Lower lobe of right lung (tissue), 2 donors: ENCODE measurements around the gene AGR3. TPM values are rescaled to one million over a fixed set of nuclear protein-coding genes. Genes with fewer than 3 reads are reported as not detected.

Source experiments
- ATAC-seq, 2 donors: fragments of 200-7000 bp; cut with Tn5 transposase; one replicate each; pipeline ENCODE4 v1.9.1; 2020 to 2022; ENCODE audit warnings: mild to moderate bottlenecking in 2 of 2, moderate library complexity in 2 of 2
- DNase-seq: peaks from one replicate; pipeline ENCODE4 v3.0.0-alpha.2; 2020
- H3K27ac ChIP-seq: fragments of 200-600 bp; one replicate; pipeline ENCODE4 v1.8.0; 2022
- H3K27me3 ChIP-seq: fragments of 200-600 bp; one replicate; pipeline ENCODE4 v1.8.0; 2022; ENCODE audit warnings: low read depth
- H3K36me3 ChIP-seq: fragments of 200-600 bp; one replicate; pipeline ENCODE4 v1.8.0; 2022; ENCODE audit warnings: mild to moderate bottlenecking
- H3K4me1 ChIP-seq: fragments of 200-600 bp; one replicate; pipeline ENCODE4 v1.8.0; 2022
- H3K4me3 ChIP-seq: fragments of 200-600 bp; one replicate; pipeline ENCODE4 v1.8.0; 2022; ENCODE audit warnings: mild to moderate bottlenecking
- H3K9me3 ChIP-seq: fragments of 200-600 bp; one replicate; pipeline ENCODE4 v1.8.0; 2022
- intact Hi-C: fragments of 100-400 bp; cut with DNase I; formaldehyde crosslinking; loops from one replicate; pipeline ENCODE4 v1.11.0; 2022
- total RNA-seq: library from RNA; stranded (reverse); fragmentation: NEBNext Ultra II Directional; extraction: Animal tissue kit (Norgen Biotek cat#: 25700); gene quantifications from one replicate; pipeline ENCODE4 v1.2.1, GENCODE V29; 2021
- TF ChIP-seq, protein P1 (sequence below): fragments of 200-600 bp; IDR thresholded peaks from one replicate; pipeline ENCODE4 v1.8.0; 2022; ENCODE audit warnings: antibody characterized with exemption, mild to moderate bottlenecking
- donor health status: DM: no; HTN: yes; CAD: no; lungs with severe emphysema.

Gene AGR3
- total RNA-seq, 1 donor from 2014 or later = 105 TPM

DNA sequence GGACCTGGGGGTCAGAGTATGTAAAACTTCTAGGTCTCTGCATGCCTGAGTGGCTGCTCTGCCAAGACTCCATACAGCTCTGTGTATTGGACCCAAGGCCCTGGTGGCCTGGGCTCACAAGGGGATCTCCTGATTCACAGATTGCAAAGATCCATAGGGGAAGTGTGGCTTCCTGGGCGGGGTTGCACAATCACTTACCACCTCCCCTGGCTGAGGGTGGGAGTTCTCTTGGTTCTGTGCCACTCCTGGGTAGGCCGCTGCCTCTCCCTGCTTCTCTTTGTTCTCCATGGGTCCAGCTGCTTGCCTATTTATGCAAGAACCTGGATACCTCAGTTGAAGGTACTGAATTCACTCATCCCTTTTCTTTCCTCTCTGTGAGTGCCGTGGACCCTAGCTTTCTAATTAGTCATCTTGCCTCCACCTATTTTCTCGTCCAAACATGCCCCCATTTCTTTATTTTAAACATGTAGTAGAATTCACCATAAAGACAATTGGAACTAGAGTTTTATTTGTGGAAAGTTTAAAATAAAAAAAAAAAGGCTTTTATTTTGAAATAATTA, 18.5 kb upstream of the AGR3 start:
- DNase-seq = no peak
- no peak for ATAC-seq
- intact Hi-C loops = no loop called here
- Histone ChIP-seq H3K36me3 (no peaks in the 10 kb centered on the region), H3K27ac (no peak overlapping the region), H3K4me1 (no peaks in the 10 kb centered on the region), H3K27me3 (no peaks in the 10 kb centered on the region), H3K4me3 (no peak overlapping the region), H3K9me3 (no peaks in the 10 kb centered on the region)
- TF ChIP-seq, protein P1, sequence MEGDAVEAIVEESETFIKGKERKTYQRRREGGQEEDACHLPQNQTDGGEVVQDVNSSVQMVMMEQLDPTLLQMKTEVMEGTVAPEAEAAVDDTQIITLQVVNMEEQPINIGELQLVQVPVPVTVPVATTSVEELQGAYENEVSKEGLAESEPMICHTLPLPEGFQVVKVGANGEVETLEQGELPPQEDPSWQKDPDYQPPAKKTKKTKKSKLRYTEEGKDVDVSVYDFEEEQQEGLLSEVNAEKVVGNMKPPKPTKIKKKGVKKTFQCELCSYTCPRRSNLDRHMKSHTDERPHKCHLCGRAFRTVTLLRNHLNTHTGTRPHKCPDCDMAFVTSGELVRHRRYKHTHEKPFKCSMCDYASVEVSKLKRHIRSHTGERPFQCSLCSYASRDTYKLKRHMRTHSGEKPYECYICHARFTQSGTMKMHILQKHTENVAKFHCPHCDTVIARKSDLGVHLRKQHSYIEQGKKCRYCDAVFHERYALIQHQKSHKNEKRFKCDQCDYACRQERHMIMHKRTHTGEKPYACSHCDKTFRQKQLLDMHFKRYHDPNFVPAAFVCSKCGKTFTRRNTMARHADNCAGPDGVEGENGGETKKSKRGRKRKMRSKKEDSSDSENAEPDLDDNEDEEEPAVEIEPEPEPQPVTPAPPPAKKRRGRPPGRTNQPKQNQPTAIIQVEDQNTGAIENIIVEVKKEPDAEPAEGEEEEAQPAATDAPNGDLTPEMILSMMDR = no peak

- Histone ChIP-seq H3K27ac (no peak overlapping the region), H3K27me3 (no peaks in the 10 kb centered on the region), H3K4me3 (no peak overlapping the region), H3K36me3 (no peaks in the 10 kb centered on the region), H3K4me1 (peaks cover 3% of the 10 kb centered on the region), H3K9me3 (no peaks in the 10 kb centered on the region)
- ATAC-seq (peak in 1 of 2 donors; percentile 70), DNase-seq (no peak)
- TF ChIP-seq, protein P1 = no peak
- intact Hi-C loops = no loop called here
Observed at GRCh38 chr7:16891874-16892643, 10.3 kb upstream of the AGR3 start.

- Histone ChIP-seq H3K4me3 (no peak overlapping the region), H3K27me3 (no peaks in the 10 kb centered on the region), H3K9me3 (no peaks in the 10 kb centered on the region), H3K4me1 (peaks cover 3% of the 10 kb centered on the region), H3K36me3 (no peaks in the 10 kb centered on the region), H3K27ac (no peak overlapping the region)
- TF ChIP-seq, protein P1 = peak; percentile 64
- intact Hi-C loops = no loop called here
- no peak for DNase-seq
- peak; percentile 84 to 97 for ATAC-seq
Observed at GRCh38 chr7:16891338-16891737, 9.6 kb upstream of the AGR3 start.

DNA sequence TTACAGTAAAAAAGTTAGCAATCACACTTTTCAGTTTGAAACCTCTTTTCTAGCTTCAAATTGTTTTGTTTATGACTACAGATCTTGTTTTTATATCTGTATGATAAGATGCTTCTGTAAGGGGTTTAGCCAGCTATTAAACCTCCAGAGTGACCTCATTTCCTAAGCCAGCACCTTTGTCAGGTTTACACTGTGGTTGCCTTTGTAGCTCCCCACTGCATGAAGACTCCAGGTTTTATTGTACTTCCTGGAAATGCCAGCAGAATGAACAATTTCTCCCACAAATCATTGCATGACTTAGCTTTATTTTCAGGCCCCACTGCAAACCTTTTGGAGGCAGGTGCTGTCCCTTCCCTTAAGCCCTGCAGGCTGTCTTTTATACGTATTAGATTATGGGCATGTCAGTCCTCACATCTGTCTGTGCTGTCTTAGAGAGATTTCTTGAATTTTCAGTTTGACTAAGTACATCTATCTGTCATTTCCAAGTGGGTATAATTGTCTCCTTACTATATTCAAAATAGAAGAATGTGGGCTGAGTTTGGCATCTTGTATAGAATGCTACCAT, 8.2 kb upstream of the AGR3 start:
- Histone ChIP-seq H3K4me3 (no peak overlapping the region), H3K27ac (no peak overlapping the region)

DNA sequence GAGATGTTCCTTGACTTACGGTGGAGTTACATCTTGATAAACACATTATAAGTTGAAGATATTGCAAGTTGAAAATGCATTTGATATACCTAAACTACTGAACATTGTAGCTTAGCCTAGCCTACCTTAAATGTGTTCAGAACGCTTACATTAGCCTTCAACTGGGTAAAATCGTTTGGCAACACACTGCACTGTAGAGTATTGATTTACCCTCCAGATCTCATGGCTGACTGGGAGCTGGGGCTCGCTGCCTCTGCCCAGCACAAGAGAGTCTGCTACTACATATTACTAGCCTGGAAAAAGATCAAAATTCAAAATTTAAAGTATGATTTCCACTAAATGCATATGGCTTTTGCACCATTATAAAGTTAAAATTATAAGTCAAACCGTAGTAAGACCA, 7.5 kb upstream of the AGR3 start:
- H3K4me3 ChIP-seq = no peak overlapping the region
- intact Hi-C loops = no loop called here
- peaks cover 3% of the 10 kb centered on the region for H3K4me1 ChIP-seq
- no peaks in the 10 kb centered on the region for H3K9me3 ChIP-seq
- H3K27me3 ChIP-seq = no peaks in the 10 kb centered on the region
- no peaks in the 10 kb centered on the region for H3K36me3 ChIP-seq
- ATAC-seq (no peak), DNase-seq (no peak)
- TF ChIP-seq, protein P1 = no peak
- H3K27ac ChIP-seq = no peak overlapping the region

More for the DNA sequence above, 8.2 kb upstream of the AGR3 start:
- intact Hi-C loops = no loop called here
- no peak for ATAC-seq
- Histone ChIP-seq H3K27me3 (no peaks in the 10 kb centered on the region), H3K9me3 (no peaks in the 10 kb centered on the region), H3K36me3 (no peaks in the 10 kb centered on the region), H3K4me1 (peaks cover 3% of the 10 kb centered on the region)
- TF ChIP-seq, protein P1 = no peak
- no peak for DNase-seq
